Measurements from ENCODE around the gene DIPK1A.
A peak's percentile ranks its signal among the peaks of the same experiment; 100 is the strongest.

DIPK1A gene

GRCh38 chr1:92994105-92994712, 32.9 kb upstream of the DIPK1A start:
- DNase-seq (ENCODE audit: low spot score), result peak; percentile 60
- CTCF ChIA-PET, result interaction anchor here (0.5 to 2.6 kb wide), 20 partner anchors 8 to 903 kb away, joined by 3 to 28 read pairs (median 4); partner anchors contain the start of gene DIPK1A
- POLR2A ChIA-PET (ENCODE audit: low non-redundant PET), result no interaction called here
- no peak overlapping the region for H3K27ac ChIP-seq
- peak; percentile 83 for TF ChIP-seq CTCF (conservative IDR thresholded peaks at IDR 0.05; ENCODE audit: low read depth)

- ChIA-PET POLR2A (ENCODE audit: low non-redundant PET) (no interaction called here), CTCF (interaction anchor here (0.6 to 2.6 kb wide), 9 partner anchors 8 to 145 kb away, joined by 3 to 28 read pairs (median 4); partner anchors contain the start of gene DIPK1A)
- H3K27ac ChIP-seq, result no peak overlapping the region
- no peak for DNase-seq (ENCODE audit: low spot score)
- no peak for TF ChIP-seq CTCF (conservative IDR thresholded peaks at IDR 0.05; ENCODE audit: low read depth)
Measured at GRCh38 chr1:92993581-92993980, 32.3 kb upstream of the DIPK1A start.

GRCh38 chr1:92992877-92993276, 31.6 kb upstream of the DIPK1A start:
- ChIA-PET CTCF (interaction anchor here (1.2 to 2.6 kb wide), 3 partner anchors 9 to 134 kb away, joined by 3 to 28 read pairs (median 5); no protein-coding TSS in a partner anchor), POLR2A (ENCODE audit: low non-redundant PET) (no interaction called here)
- no peak for TF ChIP-seq CTCF (conservative IDR thresholded peaks at IDR 0.05; ENCODE audit: low read depth)
- H3K27ac ChIP-seq, result no peak overlapping the region
- DNase-seq (ENCODE audit: low spot score), result no peak

GRCh38 chr1:92992054-92992453, 30.8 kb upstream of the DIPK1A start:
- POLR2A ChIA-PET (ENCODE audit: low non-redundant PET), result no interaction called here
- H3K27ac ChIP-seq, result no peak overlapping the region
- TF ChIP-seq CTCF (conservative IDR thresholded peaks at IDR 0.05; ENCODE audit: low read depth), result no peak
- CTCF ChIA-PET, result no interaction called here
- DNase-seq (ENCODE audit: low spot score), result no peak

GRCh38 chr1:92990828-92991227, 29.6 kb upstream of the DIPK1A start:
- no peak for DNase-seq (ENCODE audit: low spot score)
- TF ChIP-seq CTCF (conservative IDR thresholded peaks at IDR 0.05; ENCODE audit: low read depth), result no peak
- ChIA-PET POLR2A (ENCODE audit: low non-redundant PET) (no interaction called here), CTCF (interaction anchor here (1.3 kb wide), 1 partner anchor 29 kb away, joined by 3 read pairs; no protein-coding TSS in a partner anchor)
- no peak overlapping the region for H3K27ac ChIP-seq

- POLR2A ChIA-PET (ENCODE audit: low non-redundant PET), result no interaction called here
- CTCF ChIA-PET, result interaction anchor here (0.6 to 1.3 kb wide), 5 partner anchors 10 to 132 kb away, joined by 3 to 6 read pairs (median 3); no protein-coding TSS in a partner anchor
- TF ChIP-seq CTCF (conservative IDR thresholded peaks at IDR 0.05; ENCODE audit: low read depth), result no peak
- no peak for DNase-seq (ENCODE audit: low spot score)
- H3K27ac ChIP-seq, result no peak overlapping the region
Measured at GRCh38 chr1:92989936-92990583, 28.8 kb upstream of the DIPK1A start.
